Esophagus muscularis mucosa (tissue), 4 donors: ENCODE measurements around the gene MRPS25.

Experiments used
- EP300 ChIP-seq: sonication (generic); formaldehyde crosslinking; IDR thresholded peaks from one replicate; pipeline ENCODE4 v1.6.1; 2017; ENCODE audit warnings: antibody characterized with exemption
- POLR2A ChIP-seq: fragments of 450-650 bp; IDR thresholded peaks from one replicate; pipeline ENCODE4 v1.6.1; 2017; ENCODE audit warnings: antibody characterized with exemption, moderate library complexity, mild to moderate bottlenecking, low read depth
- POLR2AphosphoS5 ChIP-seq, 2 donors: sonication (generic); formaldehyde crosslinking; IDR thresholded peaks; one replicate each; pipeline ENCODE4 v1.6.1; 2017; ENCODE audit warnings: antibody characterized with exemption in 2 of 2
- TF ChIP-seq, protein P1 (sequence below), 3 experiments: fragments of 200-600 bp in 2 of 3; fragments of 450-650 bp in 1 of 3; sonication (generic) in 2 of 3; IDR thresholded peaks; one replicate each; pipeline ENCODE4 v1.5.1; 2017 to 2019; ENCODE audit warnings: antibody characterized with exemption in 3 of 3, mild to moderate bottlenecking in 2 of 3, moderate library complexity in 1 of 3

DNA sequence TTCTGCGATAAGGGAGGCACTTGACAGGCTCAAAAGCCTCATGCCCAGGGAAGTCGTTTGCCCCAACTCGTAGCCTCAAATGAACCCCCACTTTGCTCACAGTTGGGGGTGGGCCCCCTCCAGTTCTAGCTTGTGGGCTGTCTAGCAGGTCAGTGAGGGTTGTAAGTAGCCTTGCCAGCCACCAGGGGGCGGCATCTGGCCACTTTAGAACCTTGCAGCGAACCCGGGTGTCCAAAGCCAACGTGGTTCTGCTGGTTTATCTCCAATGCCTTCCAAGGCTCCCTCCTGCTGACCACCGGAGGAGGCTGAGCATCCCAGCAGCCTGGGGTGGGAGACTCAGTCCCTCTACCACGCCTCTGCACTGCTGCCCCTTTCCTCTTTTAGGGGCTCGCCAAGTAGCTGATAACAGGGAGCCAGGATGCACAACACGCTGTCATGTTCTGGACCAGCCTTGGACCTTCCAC lies 43.0 kb upstream of the MRPS25 start:
- TF ChIP-seq, protein P1, sequence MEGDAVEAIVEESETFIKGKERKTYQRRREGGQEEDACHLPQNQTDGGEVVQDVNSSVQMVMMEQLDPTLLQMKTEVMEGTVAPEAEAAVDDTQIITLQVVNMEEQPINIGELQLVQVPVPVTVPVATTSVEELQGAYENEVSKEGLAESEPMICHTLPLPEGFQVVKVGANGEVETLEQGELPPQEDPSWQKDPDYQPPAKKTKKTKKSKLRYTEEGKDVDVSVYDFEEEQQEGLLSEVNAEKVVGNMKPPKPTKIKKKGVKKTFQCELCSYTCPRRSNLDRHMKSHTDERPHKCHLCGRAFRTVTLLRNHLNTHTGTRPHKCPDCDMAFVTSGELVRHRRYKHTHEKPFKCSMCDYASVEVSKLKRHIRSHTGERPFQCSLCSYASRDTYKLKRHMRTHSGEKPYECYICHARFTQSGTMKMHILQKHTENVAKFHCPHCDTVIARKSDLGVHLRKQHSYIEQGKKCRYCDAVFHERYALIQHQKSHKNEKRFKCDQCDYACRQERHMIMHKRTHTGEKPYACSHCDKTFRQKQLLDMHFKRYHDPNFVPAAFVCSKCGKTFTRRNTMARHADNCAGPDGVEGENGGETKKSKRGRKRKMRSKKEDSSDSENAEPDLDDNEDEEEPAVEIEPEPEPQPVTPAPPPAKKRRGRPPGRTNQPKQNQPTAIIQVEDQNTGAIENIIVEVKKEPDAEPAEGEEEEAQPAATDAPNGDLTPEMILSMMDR (IDR thresholded peaks at IDR 0.05): peak; percentile 80 to 92 (median 82)
- TF ChIP-seq POLR2A (no peak), POLR2AphosphoS5 (IDR thresholded peaks at IDR 0.05) (peak in 1 of 2 donors; percentile 22), EP300 (no peak)
